HUES6 (cell line): ENCODE results near the gene IQCB1.
"Not testable (repeated sequence)": the region's sequence is repeated elsewhere in the genome, so short reads cannot be mapped to it uniquely, and the experiment has no call there.

Experiments
- H3K27ac ChIP-seq: 2 replicates; pipeline ENCODE4 v1.7.0; 2013; ENCODE audit warnings: low read depth, mild to moderate bottlenecking, low read length, inconsistent platforms
- H3K27me3 ChIP-seq: 2 replicates; pipeline ENCODE4 v1.6.1; 2013; ENCODE audit warnings: low read length; ENCODE audit not compliant: control insufficient read depth, insufficient read depth
- H3K36me3 ChIP-seq: 2 replicates; pipeline ENCODE4 v1.6.1; 2013; ENCODE audit warnings: low read length; ENCODE audit not compliant: control insufficient read depth, insufficient read depth
- H3K4me1 ChIP-seq: 2 replicates; pipeline ENCODE4 v1.6.1; 2013; ENCODE audit warnings: low read length; ENCODE audit not compliant: control insufficient read depth, insufficient read depth
- H3K4me3 ChIP-seq: 2 replicates; pipeline ENCODE4 v1.5.1; 2013; ENCODE audit warnings: low read depth, low read length
- H3K9ac ChIP-seq: one replicate; pipeline ENCODE4 v1.6.1; 2013; ENCODE audit warnings: mild to moderate bottlenecking, low read length
- H3K9me3 ChIP-seq: 2 replicates; pipeline ENCODE4 v1.6.1; 2013; ENCODE audit warnings: low read depth, low read length; ENCODE audit not compliant: control insufficient read depth, insufficient read depth

IQCB1 gene

DNA sequence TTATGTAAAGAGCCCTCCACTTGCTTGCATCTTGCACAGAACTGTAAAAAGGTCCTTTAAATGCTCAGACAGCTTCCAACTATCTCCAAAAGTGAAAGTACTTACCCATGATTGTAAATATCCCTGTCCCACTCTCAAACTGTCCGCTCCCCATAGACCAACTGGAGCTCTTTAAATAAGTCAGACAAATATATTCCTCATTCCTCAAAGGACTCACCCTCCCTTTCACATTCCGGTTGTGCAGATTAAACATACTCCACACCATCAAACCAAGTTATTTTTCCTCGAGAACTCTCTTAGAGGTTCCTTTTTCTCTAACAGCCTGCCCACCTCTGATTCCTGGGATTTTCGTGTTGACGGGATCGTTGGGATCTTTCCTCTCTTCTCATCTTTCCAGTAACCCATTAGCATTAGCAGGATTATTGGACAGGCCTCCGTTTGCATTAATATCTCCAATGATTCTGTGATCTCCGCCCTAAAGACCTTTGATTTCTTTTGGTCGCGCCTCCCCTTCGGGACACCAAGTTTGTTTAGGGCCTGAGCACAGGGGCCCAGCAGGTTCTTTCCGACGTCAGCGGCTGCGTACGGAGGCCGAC is 86.1 kb downstream of the IQCB1 start:
- peaks cover 4% of the 10 kb centered on the region; the same call in 1 of the 2 replicates for H3K27me3 ChIP-seq
- peak overlapping the region; percentile 95 for H3K4me3 ChIP-seq
- peak overlapping the region; percentile 59 for H3K27ac ChIP-seq
- peaks cover 4% of the 10 kb centered on the region; the same call in 1 of the 2 replicates for H3K4me1 ChIP-seq
- no peaks in the 10 kb centered on the region for H3K36me3 ChIP-seq
- no peaks in the 10 kb centered on the region for H3K9me3 ChIP-seq
- H3K9ac ChIP-seq: peak overlapping the region; percentile 90

DNA sequence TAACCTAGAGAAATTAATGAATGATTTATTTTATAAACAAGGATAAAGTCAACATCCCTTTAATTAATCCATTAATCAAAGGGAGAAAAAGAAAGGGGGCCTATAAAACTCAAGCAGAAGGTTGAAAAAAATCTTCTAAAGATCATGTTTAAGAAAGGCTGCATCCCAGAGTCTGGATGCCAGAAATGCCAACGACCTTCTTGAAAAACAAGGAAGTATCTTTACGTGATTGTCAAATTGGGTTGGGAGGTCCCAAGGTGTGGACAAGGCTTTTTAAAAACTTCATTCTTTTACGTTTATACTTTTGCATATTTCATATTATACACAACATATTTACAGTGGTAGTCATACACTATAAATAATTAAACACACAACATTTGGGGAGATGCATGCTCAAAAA is 86.9 kb downstream of the IQCB1 start:
- 0 out of 2 replicates have a peak, but pooled peaks cover 3% of the 10 kb centered on the region for H3K9me3 ChIP-seq
- H3K4me1 ChIP-seq: peaks cover 4% of the 10 kb centered on the region; the same call in 1 of the 2 replicates
- no peak overlapping the region for H3K27ac ChIP-seq
- no peak overlapping the region for H3K9ac ChIP-seq
- H3K4me3 ChIP-seq: peak overlapping the region; percentile 95
- no peaks in the 10 kb centered on the region for H3K36me3 ChIP-seq
- peaks cover 4% of the 10 kb centered on the region; the same call in 1 of the 2 replicates for H3K27me3 ChIP-seq

DNA sequence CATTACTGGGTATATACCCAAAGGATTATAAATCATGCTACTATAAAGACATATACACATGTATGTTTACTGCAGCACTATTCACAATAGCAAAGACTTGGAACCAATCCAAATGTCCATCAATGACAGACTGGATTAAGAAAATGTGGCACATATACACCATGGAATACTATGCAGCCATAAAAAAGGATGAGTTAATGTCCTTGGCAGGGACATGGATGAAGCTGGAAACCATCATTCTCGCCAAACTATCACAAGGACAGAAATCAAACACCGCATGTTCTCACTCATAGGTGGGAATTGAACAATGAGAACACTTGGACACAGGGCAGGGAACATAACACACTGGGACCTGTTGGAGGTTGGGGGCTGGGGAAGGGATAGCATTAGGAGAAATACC is 91.8 kb downstream of the IQCB1 start:
- H3K27me3 ChIP-seq, H3K4me1 ChIP-seq, H3K9me3 ChIP-seq, H3K4me3 ChIP-seq, H3K9ac ChIP-seq, H3K36me3 ChIP-seq, H3K27ac ChIP-seq: not testable (repeated sequence)

- Histone ChIP-seq H3K36me3 (no peaks in the 10 kb centered on the region), H3K27me3 (no peaks in the 10 kb centered on the region), H3K4me3 (no peak overlapping the region), H3K9ac (no peak overlapping the region), H3K4me1 (no peaks in the 10 kb centered on the region), H3K27ac (no peak overlapping the region), H3K9me3 (0 out of 2 replicates have a peak, but pooled peaks cover 3% of the 10 kb centered on the region)
Observed at GRCh38 chr3:121740896-121741295, 94.0 kb downstream of the IQCB1 start.

DNA sequence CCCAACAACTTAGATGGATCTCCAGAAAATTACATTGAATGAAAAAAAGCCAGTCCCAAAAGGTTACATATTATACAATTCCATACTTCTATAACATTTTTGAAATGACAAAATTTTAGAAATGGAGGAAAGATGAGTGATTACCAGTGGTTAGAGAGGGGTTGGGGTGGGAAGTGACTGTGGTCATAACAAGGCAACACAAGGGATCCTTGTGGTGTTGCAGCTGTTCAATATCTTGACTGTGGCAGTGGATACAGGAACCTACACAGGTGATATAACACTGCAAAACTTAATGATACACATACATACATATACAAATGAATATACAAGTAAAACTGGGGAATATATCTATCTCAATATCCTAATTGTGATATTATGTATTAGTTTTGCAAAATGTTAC is 95.0 kb downstream of the IQCB1 start:
- Histone ChIP-seq H3K27me3 (no peaks in the 10 kb centered on the region), H3K4me1 (no peaks in the 10 kb centered on the region), H3K36me3 (no peaks in the 10 kb centered on the region), H3K4me3 (no peak overlapping the region), H3K9me3 (0 out of 2 replicates have a peak, but pooled peaks cover 3% of the 10 kb centered on the region), H3K27ac (no peak overlapping the region), H3K9ac (no peak overlapping the region)

GRCh38 chr3:121737644-121738043 is 97.2 kb downstream of the IQCB1 start:
- Histone ChIP-seq H3K27me3 (no peaks in the 10 kb centered on the region), H3K9me3 (no peaks in the 10 kb centered on the region), H3K9ac (no peak overlapping the region), H3K4me3 (no peak overlapping the region), H3K4me1 (peaks cover 8% of the 10 kb centered on the region), H3K27ac (no peak overlapping the region), H3K36me3 (no peaks in the 10 kb centered on the region)

- Histone ChIP-seq H3K4me1 (peaks cover 21% of the 10 kb centered on the region), H3K27me3 (no peaks in the 10 kb centered on the region), H3K4me3 (no peak overlapping the region), H3K9ac (no peak overlapping the region), H3K27ac (no peak overlapping the region), H3K36me3 (no peaks in the 10 kb centered on the region), H3K9me3 (no peaks in the 10 kb centered on the region)
Observed at GRCh38 chr3:121736112-121736511, 98.7 kb downstream of the IQCB1 start.

- Histone ChIP-seq H3K36me3 (no peaks in the 10 kb centered on the region), H3K4me1 (peaks cover 25% of the 10 kb centered on the region), H3K9me3 (no peaks in the 10 kb centered on the region), H3K27ac (no peak overlapping the region), H3K27me3 (no peaks in the 10 kb centered on the region), H3K9ac (no peak overlapping the region), H3K4me3 (no peak overlapping the region)
Observed at GRCh38 chr3:121735047-121735696, 99.7 kb downstream of the IQCB1 start.

- H3K9me3 ChIP-seq: no peaks in the 10 kb centered on the region
- H3K9ac ChIP-seq: no peak overlapping the region
- peak overlapping the region; percentile 65 for H3K27ac ChIP-seq
- H3K4me3 ChIP-seq: no peak overlapping the region
- no peaks in the 10 kb centered on the region for H3K27me3 ChIP-seq
- peaks cover 29% of the 10 kb centered on the region for H3K36me3 ChIP-seq
- H3K4me1 ChIP-seq: peaks cover 25% of the 10 kb centered on the region
Observed at GRCh38 chr3:121730940-121731687, 103.7 kb downstream of the IQCB1 start.

GRCh38 chr3:121724130-121724529 is 110.7 kb downstream of the IQCB1 start:
- Histone ChIP-seq H3K36me3 (peaks cover 87% of the 10 kb centered on the region), H3K9me3 (no peaks in the 10 kb centered on the region), H3K27me3 (no peaks in the 10 kb centered on the region), H3K9ac (no peak overlapping the region), H3K4me1 (no peaks in the 10 kb centered on the region), H3K4me3 (no peak overlapping the region), H3K27ac (no peak overlapping the region)

DNA sequence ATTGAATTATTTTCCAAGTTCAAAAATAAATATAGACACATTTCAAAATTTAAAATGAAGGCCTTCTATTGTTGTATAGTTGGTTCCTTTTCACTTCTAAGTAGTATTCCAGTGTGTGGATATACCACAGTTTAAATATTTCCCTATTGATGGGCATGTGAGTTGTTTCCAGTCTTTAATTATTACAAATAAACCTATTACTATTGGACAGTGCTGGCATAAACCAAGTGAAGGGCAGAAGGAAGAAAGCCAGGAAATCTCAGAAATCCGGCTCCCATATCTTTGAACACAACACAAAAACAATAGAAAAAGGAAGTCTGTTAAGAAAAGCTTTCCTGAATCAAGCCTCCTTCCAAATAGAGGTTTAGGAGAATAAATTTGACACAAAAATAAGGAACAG is 111.4 kb downstream of the IQCB1 start:
- H3K27ac ChIP-seq: no peak overlapping the region
- no peak overlapping the region for H3K4me3 ChIP-seq
- no peaks in the 10 kb centered on the region for H3K9me3 ChIP-seq
- peaks cover 86% of the 10 kb centered on the region for H3K36me3 ChIP-seq
- no peak overlapping the region for H3K9ac ChIP-seq
- H3K4me1 ChIP-seq: no peaks in the 10 kb centered on the region
- H3K27me3 ChIP-seq: no peaks in the 10 kb centered on the region
